SK-N-SH treated with all-trans-retinoic acid at 6 μM for 48 hours (cell line): Measurements from ENCODE around the gene CAPRIN1.

Experiments used
- ATAC-seq: fragments of 200-7000 bp; cut with Tn5 transposase; 3 replicates; pipeline ENCODE4 v1.9.1; 2020; ENCODE audit warnings: mild to moderate bottlenecking, moderate library complexity
- ARNTL ChIP-seq: fragments of 450-650 bp; formaldehyde crosslinking; IDR thresholded peaks from 2 replicates; pipeline ENCODE4 v1.5.0; 2020; ENCODE audit warnings: low read depth, mild to moderate bottlenecking, moderate library complexity, borderline replicate concordance
- BACH2 ChIP-seq: fragments of 250-450 bp; sonication (Bioruptor Pico); IDR thresholded peaks from 2 replicates; pipeline ENCODE4 v1.9.0; 2021; ENCODE audit warnings: mild to moderate bottlenecking, borderline replicate concordance
- CREB5 ChIP-seq: fragments of 250-450 bp; sonication (Bioruptor Pico); IDR thresholded peaks from 2 replicates; pipeline ENCODE4 v1.5.1; 2020; ENCODE audit warnings: low read depth, mild to moderate bottlenecking, moderate library complexity
- CSDC2 ChIP-seq: fragments of 250-450 bp; sonication (Bioruptor Pico); IDR thresholded peaks from 2 replicates; pipeline ENCODE4 v1.5.0; 2020; ENCODE audit warnings: mild to moderate bottlenecking, moderate library complexity
- ESRRG ChIP-seq: fragments of 250-450 bp; sonication (Bioruptor Pico); IDR thresholded peaks from 2 replicates; pipeline ENCODE4 v1.6.1; 2021; ENCODE audit warnings: mild to moderate bottlenecking
- ISL1 ChIP-seq: fragments of 250-450 bp; sonication (Bioruptor Pico); IDR thresholded peaks from 2 replicates; pipeline ENCODE4 v2.1.2; 2022; ENCODE audit warnings: mild to moderate bottlenecking, moderate library complexity
- OSR1 ChIP-seq: fragments of 250-450 bp; sonication (Bioruptor Pico); IDR thresholded peaks from 2 replicates; pipeline ENCODE4 v1.8.0; 2022; ENCODE audit warnings: moderate library complexity, mild to moderate bottlenecking, inconsistent platforms
- PATZ1 ChIP-seq: fragments of 250-450 bp; sonication (Bioruptor Pico); IDR thresholded peaks from 2 replicates; pipeline ENCODE4 v1.8.0; 2020; ENCODE audit warnings: mild to moderate bottlenecking, moderate library complexity, borderline replicate concordance
- POU6F1 ChIP-seq: fragments of 250-450 bp; sonication (Bioruptor Pico); IDR thresholded peaks from 2 replicates; pipeline ENCODE4 v1.8.0; 2021; ENCODE audit warnings: low read depth, mild to moderate bottlenecking, moderate library complexity, borderline replicate concordance
- PPARA ChIP-seq: fragments of 250-450 bp; sonication (Bioruptor Pico); IDR thresholded peaks from 2 replicates; pipeline ENCODE4 v1.5.0; 2020; ENCODE audit warnings: mild to moderate bottlenecking, borderline replicate concordance
- RARB ChIP-seq: fragments of 250-450 bp; sonication (Bioruptor Pico); IDR thresholded peaks from 2 replicates; pipeline ENCODE4 v1.8.0; 2021; ENCODE audit warnings: mild to moderate bottlenecking, moderate library complexity
- SNAI2 ChIP-seq: fragments of 250-450 bp; sonication (Bioruptor Pico); IDR thresholded peaks from 2 replicates; pipeline ENCODE4 v1.5.0; 2020; ENCODE audit warnings: mild to moderate bottlenecking, moderate library complexity
- TCF4 ChIP-seq: fragments of 250-450 bp; sonication (Bioruptor Pico); IDR thresholded peaks from 2 replicates; pipeline ENCODE4 v1.8.0; 2021; ENCODE audit warnings: mild to moderate bottlenecking, moderate library complexity, borderline replicate concordance
- TOX ChIP-seq: fragments of 250-450 bp; sonication (Bioruptor Pico); IDR thresholded peaks from 2 replicates; pipeline ENCODE4 v1.8.0; 2021; ENCODE audit warnings: mild to moderate bottlenecking, moderate library complexity, borderline replicate concordance
- TSHZ2 ChIP-seq: fragments of 250-450 bp; sonication (Bioruptor Pico); IDR thresholded peaks from 2 replicates; pipeline ENCODE4 v1.5.0; 2020; ENCODE audit warnings: mild to moderate bottlenecking, moderate library complexity
- ZC3H10 ChIP-seq: fragments of 250-450 bp; sonication (Bioruptor Pico); IDR thresholded peaks from 2 replicates; pipeline ENCODE4 v1.5.1; 2021; ENCODE audit warnings: mild to moderate bottlenecking, moderate library complexity
- ZFP30 ChIP-seq: fragments of 450-650 bp; formaldehyde crosslinking; IDR thresholded peaks from 2 replicates; pipeline ENCODE4 v1.5.0; 2022; ENCODE audit warnings: mild to moderate bottlenecking, moderate library complexity
- ZNF565 ChIP-seq: fragments of 450-650 bp; formaldehyde crosslinking; conservative IDR thresholded peaks from 2 replicates; pipeline ENCODE4 v1.5.0; 2020; ENCODE audit warnings: low read depth, mild to moderate bottlenecking, moderate library complexity
- ZNF70 ChIP-seq: fragments of 450-650 bp; formaldehyde crosslinking; IDR thresholded peaks from 2 replicates; pipeline ENCODE4 v1.5.0; 2020; ENCODE audit warnings: mild to moderate bottlenecking, moderate library complexity
- ZNF8 ChIP-seq: fragments of 450-650 bp; formaldehyde crosslinking; IDR thresholded peaks from 2 replicates; pipeline ENCODE4 v1.5.0; 2020; ENCODE audit warnings: mild to moderate bottlenecking, moderate library complexity

The CAPRIN1 gene

GRCh38 chr11:34051349-34052035 is at the start of gene CAPRIN1:
Gene CAPRIN1 (plus strand): TSS chr11:34051731. CDS start chr11:34052421, 690 bp downstream.
- TF ChIP-seq TSHZ2 (CRISPR knock-in tag) (peak; percentile 51; the same call in 1 of the 2 replicates), CSDC2 (0 out of 2 replicates have a peak, but pooled peaks have one; percentile 14), TCF4 (CRISPR knock-in tag) (no peak), ISL1 (CRISPR knock-in tag) (no peak), TOX (CRISPR knock-in tag) (no peak), ZFP30 (CRISPR knock-in tag) (no peak), BACH2 (CRISPR knock-in tag) (no peak), ZC3H10 (CRISPR knock-in tag) (no peak), OSR1 (no peak), PATZ1 (CRISPR knock-in tag) (no peak)
- peak; percentile 91 for ATAC-seq

GRCh38 chr11:34002420-34002819 is 49.1 kb upstream of the CAPRIN1 start:
- ATAC-seq: no peak
- TF ChIP-seq RARB (CRISPR knock-in tag) (no peak), BACH2 (CRISPR knock-in tag) (no peak)

GRCh38 chr11:34004236-34004635 is 47.3 kb upstream of the CAPRIN1 start:
- no peak for ATAC-seq

More at GRCh38 chr11:34004236-34004635, 47.3 kb upstream of the CAPRIN1 start:
- no peak for TF ChIP-seq CREB5
- no peak for TF ChIP-seq ESRRG (CRISPR knock-in tag)
- no peak for TF ChIP-seq CSDC2
- TF ChIP-seq ISL1 (CRISPR knock-in tag): no peak
- no peak for TF ChIP-seq RARB (CRISPR knock-in tag)
- no peak for TF ChIP-seq SNAI2 (CRISPR knock-in tag)
- no peak for TF ChIP-seq ZNF565 (CRISPR knock-in tag)
- no peak for TF ChIP-seq PPARA (CRISPR knock-in tag)
- TF ChIP-seq PATZ1 (CRISPR knock-in tag): no peak
- no peak for TF ChIP-seq TCF4 (CRISPR knock-in tag)
- TF ChIP-seq ZC3H10 (CRISPR knock-in tag): no peak
- no peak for TF ChIP-seq ZNF8
- no peak for TF ChIP-seq TSHZ2 (CRISPR knock-in tag)
- no peak for TF ChIP-seq ZNF70
- TF ChIP-seq BACH2 (CRISPR knock-in tag): no peak
- no peak for TF ChIP-seq ARNTL (CRISPR knock-in tag)
- no peak for TF ChIP-seq POU6F1 (CRISPR knock-in tag)
